GM12801 (cell line): ENCODE results near the gene UBE2H.

Experiments
- TF ChIP-seq, protein P1 (sequence below): IDR thresholded peaks from one replicate; pipeline ENCODE4 v1.5.1; 2011; ENCODE audit warnings: control low read depth; ENCODE audit not compliant: insufficient read length; ENCODE audit errors: extremely low read depth

UBE2H gene

DNA sequence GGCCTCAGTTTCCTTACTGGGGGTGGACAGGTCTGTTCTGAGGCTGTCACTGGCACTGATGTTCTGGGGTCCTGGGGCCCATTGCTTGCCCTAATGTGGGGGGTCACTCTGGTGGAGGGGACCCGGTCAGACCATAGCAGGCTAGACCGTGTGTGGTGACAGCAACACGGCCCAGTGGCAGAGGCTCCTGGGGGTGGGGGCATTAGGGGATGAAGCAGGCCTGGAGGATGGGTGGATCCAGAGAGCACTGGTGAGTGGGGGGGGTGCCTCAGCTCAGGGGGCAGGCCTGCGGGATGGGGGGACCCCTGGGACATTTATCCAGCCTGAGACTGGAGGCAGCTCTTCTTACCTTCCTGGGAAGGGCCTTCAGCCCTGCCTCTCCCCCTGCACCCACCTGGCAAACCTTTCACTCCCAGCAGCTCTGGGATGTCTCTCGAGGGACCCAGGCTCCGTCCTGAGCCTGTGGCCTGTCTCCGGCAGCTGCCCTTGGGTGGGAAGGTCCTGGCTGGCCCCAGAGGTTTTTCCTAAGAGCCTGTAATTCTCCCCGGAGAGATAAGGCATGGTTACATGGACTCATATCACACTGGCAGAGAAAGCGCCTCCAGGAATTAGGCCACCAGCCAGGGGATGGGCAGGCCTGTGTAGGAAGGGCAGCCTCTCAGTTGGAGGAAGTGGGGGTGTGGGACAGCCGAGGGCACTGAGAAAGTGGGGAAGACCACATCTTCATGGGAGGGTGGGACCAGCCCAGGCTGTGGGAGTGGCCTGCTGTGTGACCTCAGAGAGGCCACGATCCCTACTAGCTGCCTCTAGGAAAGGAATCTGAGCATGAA lies 147.7 kb downstream of the UBE2H start:
- TF ChIP-seq, protein P1, sequence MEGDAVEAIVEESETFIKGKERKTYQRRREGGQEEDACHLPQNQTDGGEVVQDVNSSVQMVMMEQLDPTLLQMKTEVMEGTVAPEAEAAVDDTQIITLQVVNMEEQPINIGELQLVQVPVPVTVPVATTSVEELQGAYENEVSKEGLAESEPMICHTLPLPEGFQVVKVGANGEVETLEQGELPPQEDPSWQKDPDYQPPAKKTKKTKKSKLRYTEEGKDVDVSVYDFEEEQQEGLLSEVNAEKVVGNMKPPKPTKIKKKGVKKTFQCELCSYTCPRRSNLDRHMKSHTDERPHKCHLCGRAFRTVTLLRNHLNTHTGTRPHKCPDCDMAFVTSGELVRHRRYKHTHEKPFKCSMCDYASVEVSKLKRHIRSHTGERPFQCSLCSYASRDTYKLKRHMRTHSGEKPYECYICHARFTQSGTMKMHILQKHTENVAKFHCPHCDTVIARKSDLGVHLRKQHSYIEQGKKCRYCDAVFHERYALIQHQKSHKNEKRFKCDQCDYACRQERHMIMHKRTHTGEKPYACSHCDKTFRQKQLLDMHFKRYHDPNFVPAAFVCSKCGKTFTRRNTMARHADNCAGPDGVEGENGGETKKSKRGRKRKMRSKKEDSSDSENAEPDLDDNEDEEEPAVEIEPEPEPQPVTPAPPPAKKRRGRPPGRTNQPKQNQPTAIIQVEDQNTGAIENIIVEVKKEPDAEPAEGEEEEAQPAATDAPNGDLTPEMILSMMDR = no peak

- TF ChIP-seq, protein P1 = no peak
These were observed 148.5 kb downstream of the UBE2H start for GRCh38 chr7:129804111-129804889.

GRCh38 chr7:129803546-129804081 lies 149.1 kb downstream of the UBE2H start:
- TF ChIP-seq, protein P1 = no peak

DNA sequence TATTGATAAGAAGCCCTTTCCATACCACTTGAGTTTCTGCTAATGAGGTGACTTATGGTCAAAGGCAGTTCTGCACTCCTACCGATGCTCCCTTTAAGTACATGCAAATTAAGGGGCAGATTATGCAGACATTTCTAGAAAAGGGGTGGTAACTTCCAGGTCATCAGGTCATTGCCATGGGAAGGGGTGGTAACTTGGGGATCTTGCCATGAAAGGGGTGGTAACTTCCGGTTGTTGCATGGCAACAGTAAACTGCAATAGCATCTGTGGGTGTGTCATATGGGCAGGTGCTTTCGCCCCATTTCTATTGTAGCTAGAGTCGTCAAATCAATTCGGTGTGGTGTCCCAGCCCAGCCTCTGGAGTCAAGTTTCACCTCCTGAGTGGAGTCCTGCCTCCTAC lies 150.9 kb downstream of the UBE2H start:
- TF ChIP-seq, protein P1 = no peak

DNA sequence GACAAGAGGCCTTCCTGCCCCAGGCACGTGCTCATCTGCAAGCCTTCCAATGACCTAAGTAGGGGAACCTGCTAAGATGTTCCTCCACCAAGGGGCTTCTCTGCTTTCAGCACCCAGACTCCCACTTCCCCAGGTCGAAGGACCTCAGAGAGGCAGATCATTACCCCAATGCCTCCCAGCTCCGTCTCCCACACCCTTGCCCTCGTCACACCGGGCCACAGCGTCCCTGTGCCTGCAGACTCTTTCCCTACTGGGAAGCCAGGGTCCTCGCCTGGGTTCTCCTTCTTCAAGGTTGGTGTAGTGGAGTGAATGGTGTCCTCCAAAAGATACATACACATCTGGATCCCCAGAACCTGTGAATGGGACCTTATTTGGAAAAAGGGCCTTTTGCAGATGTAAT lies 151.9 kb downstream of the UBE2H start:
- TF ChIP-seq, protein P1 = no peak

GRCh38 chr7:129799350-129799955 lies 153.3 kb downstream of the UBE2H start:
- TF ChIP-seq, protein P1 = no peak
